Measurements from ENCODE around the gene KMT2C.

The KMT2C gene

DNA sequence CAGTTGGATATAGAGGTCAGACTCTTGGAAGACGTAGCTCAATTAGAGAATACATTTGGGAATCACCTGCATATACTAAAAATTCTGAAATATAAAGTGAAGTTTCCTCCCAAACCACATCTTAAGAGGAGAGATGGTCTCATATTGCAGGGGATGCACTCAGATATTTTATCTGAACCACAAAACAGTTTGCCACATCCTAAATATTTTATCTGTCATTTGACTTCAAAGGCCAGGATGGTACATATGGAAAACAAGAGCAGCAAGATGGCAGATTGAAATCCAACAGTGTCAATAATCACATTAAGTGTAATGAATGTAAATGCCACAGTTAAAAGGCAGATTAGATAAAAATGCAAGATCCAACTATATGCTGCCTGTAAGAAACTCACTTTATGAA is 313.3 kb downstream of the KMT2C start:
- DNase-seq (ENCODE audit: insufficient read length, low spot score) (no peak), FAIRE-seq (no peak)
- TF ChIP-seq TAF1 (IDR thresholded peaks at IDR 0.05; ENCODE audit: low read depth, low read length) (no peak), POLR2AphosphoS5 (IDR thresholded peaks at IDR 0.05; ENCODE audit: low read depth, low read length) (no peak), SPI1 (IDR thresholded peaks at IDR 0.05; ENCODE audit: low read depth, low read length) (no peak), POU2F2 (IDR thresholded peaks at IDR 0.05; ENCODE audit: low read depth, low read length) (no peak), PAX5 (IDR thresholded peaks at IDR 0.05; ENCODE audit: insufficient read depth, low read length, severe bottlenecking) (no peak), POLR2A (IDR thresholded peaks at IDR 0.05; ENCODE audit: low read depth, low read length) (no peak)

DNA sequence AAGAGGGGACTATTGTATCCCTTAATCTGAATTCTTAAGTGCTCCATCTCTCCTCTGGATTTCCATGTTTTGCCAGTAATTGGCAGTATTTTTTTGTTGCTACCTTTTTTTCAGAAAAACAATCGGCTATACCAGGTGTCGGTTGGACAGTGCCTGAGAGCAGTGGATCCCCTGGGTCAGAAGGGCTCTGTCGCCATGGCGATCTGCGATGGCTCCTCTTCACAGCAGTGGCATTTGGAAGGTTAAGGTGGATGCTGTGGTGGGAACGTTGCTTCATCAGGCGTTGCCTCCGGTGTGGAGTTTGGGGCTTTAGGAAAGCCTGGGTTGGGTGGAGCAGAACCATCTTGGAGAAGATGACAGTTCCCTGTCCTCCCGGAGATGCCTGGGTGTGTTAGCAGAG is 314.4 kb downstream of the KMT2C start:
- TF ChIP-seq SPI1 (IDR thresholded peaks at IDR 0.05; ENCODE audit: low read depth, low read length) (no peak), PAX5 (IDR thresholded peaks at IDR 0.05; ENCODE audit: insufficient read depth, low read length, severe bottlenecking) (no peak), TAF1 (IDR thresholded peaks at IDR 0.05; ENCODE audit: low read depth, low read length) (no peak), POU2F2 (IDR thresholded peaks at IDR 0.05; ENCODE audit: low read depth, low read length) (no peak), POLR2A (IDR thresholded peaks at IDR 0.05; ENCODE audit: low read depth, low read length) (no peak), POLR2AphosphoS5 (IDR thresholded peaks at IDR 0.05; ENCODE audit: low read depth, low read length) (no peak)
- no peak for FAIRE-seq

DNA sequence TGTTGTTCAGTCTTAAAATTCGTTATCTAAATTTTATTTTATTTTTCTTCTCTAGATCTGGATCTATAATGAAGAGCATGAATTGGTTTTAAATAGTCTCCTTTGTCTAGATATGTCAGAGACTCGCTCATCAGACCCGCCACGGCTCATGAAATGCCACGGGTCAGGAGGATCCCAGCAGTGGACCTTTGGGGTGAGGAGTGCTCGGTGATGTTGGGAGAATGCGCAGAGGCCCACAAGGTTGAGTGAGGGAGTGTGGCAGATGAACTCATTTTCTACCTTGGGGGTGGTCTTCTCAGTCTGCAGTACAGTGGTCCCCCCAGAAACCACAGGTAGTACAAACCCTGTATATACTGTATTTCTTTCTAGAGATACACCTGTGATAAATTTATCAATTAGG is 315.0 kb downstream of the KMT2C start:
- TF ChIP-seq TAF1 (IDR thresholded peaks at IDR 0.05; ENCODE audit: low read depth, low read length) (no peak), PAX5 (IDR thresholded peaks at IDR 0.05; ENCODE audit: insufficient read depth, low read length, severe bottlenecking) (no peak), POLR2A (IDR thresholded peaks at IDR 0.05; ENCODE audit: low read depth, low read length) (no peak), POLR2AphosphoS5 (IDR thresholded peaks at IDR 0.05; ENCODE audit: low read depth, low read length) (no peak), POU2F2 (IDR thresholded peaks at IDR 0.05; ENCODE audit: low read depth, low read length) (no peak)
- DNase-seq (ENCODE audit: insufficient read length, low spot score) = no peak
- FAIRE-seq = no peak

More for the DNA sequence above, 314.4 kb downstream of the KMT2C start:
- DNase-seq (ENCODE audit: insufficient read length, low spot score) = no peak

DNA sequence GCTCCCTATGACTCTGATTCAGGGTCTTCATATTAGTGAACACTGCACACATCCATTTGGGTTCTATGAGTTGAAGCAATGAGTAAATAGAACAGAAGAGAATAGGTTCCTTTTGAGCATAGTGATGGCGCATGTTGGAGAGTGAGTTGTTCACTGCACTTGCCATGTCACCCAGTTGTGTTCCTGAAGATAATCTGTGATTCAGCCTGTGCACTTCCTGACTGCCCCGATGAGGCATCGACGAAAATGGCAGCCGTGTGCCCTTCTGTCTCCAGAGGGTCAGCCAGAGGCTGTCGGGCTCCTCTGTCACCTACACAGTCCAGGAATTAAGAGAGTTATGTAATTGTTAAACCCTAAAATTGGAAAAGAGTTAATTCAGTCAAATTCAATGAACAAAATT is 315.6 kb downstream of the KMT2C start:
- TF ChIP-seq PAX5 (IDR thresholded peaks at IDR 0.05; ENCODE audit: insufficient read depth, low read length, severe bottlenecking) (no peak), POLR2AphosphoS5 (IDR thresholded peaks at IDR 0.05; ENCODE audit: low read depth, low read length) (no peak), POU2F2 (IDR thresholded peaks at IDR 0.05; ENCODE audit: low read depth, low read length) (no peak), TAF1 (IDR thresholded peaks at IDR 0.05; ENCODE audit: low read depth, low read length) (no peak), SPI1 (IDR thresholded peaks at IDR 0.05; ENCODE audit: low read depth, low read length) (no peak), POLR2A (IDR thresholded peaks at IDR 0.05; ENCODE audit: low read depth, low read length) (no peak)
- FAIRE-seq = no peak
- no peak for DNase-seq (ENCODE audit: insufficient read length, low spot score)

DNA sequence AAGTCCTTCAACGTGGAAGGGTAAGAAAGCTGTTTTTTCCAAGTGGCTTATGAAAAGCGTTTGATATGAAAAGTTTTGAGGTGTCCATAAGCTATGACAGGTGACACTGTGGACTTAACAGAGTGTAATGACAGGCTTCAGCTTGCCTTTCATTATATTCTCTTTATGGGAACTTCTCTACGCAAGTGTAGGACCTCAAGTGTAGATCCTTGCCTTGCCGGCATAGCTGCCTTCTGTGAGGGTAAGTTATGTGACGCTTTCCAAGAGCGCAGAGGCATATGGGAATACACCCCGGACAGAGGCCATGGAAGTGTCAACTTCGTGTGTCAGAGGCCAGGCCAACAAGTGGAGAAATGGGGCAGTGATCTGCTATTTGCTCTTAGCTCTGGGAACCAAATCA is 318.4 kb downstream of the KMT2C start:
- no peak for DNase-seq (ENCODE audit: insufficient read length, low spot score)
- FAIRE-seq = no peak
- no peak for TF ChIP-seq POU2F2 (IDR thresholded peaks at IDR 0.05; ENCODE audit: low read depth, low read length)
- TF ChIP-seq POLR2AphosphoS5 (IDR thresholded peaks at IDR 0.05; ENCODE audit: low read depth, low read length) = no peak
- TF ChIP-seq POLR2A (IDR thresholded peaks at IDR 0.05; ENCODE audit: low read depth, low read length) = no peak
- no peak for TF ChIP-seq SPI1 (IDR thresholded peaks at IDR 0.05; ENCODE audit: low read depth, low read length)
- no peak for TF ChIP-seq TAF1 (IDR thresholded peaks at IDR 0.05; ENCODE audit: low read depth, low read length)
- no peak for TF ChIP-seq PAX5 (IDR thresholded peaks at IDR 0.05; ENCODE audit: insufficient read depth, low read length, severe bottlenecking)

DNA sequence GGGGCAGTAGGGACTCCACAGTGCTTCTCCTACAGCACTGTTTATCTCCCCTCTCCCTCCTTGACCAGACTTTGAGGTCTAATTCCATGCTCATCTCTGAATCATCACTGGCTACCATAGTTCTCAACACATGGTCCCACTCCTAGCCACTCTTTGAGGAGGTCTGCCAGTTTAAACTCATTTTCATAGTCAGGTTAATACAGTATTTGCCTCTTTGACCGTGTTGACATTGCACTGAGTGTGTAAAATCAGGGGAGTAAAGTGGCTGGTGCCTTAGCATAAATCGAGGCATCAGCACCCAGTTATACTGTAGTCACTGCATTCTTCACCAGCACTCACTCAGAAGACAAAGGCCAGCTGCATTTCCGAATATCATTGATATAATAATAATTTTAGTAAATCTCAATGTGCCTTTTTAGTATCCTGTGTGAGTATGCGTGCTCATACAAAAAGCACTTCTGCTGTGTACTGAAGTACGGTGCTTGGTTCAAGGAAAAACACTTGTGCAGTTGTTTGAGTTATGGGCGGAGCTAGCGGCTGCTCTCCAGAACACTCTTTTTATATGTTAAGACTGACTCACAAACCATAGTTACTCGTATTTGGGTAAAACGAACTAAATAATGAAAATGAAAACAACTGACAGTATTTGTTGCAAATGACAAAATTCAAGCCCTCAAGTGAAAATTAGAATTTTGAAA is 320.6 kb downstream of the KMT2C start:
- no peak for TF ChIP-seq SPI1 (IDR thresholded peaks at IDR 0.05; ENCODE audit: low read depth, low read length)
- no peak for TF ChIP-seq TAF1 (IDR thresholded peaks at IDR 0.05; ENCODE audit: low read depth, low read length)
- no peak for TF ChIP-seq POLR2AphosphoS5 (IDR thresholded peaks at IDR 0.05; ENCODE audit: low read depth, low read length)
- TF ChIP-seq PAX5 (IDR thresholded peaks at IDR 0.05; ENCODE audit: insufficient read depth, low read length, severe bottlenecking) = no peak
- TF ChIP-seq POLR2A (IDR thresholded peaks at IDR 0.05; ENCODE audit: low read depth, low read length) = no peak
- no peak for TF ChIP-seq POU2F2 (IDR thresholded peaks at IDR 0.05; ENCODE audit: low read depth, low read length)
- no peak for DNase-seq (ENCODE audit: insufficient read length, low spot score)
- FAIRE-seq = no peak

DNA sequence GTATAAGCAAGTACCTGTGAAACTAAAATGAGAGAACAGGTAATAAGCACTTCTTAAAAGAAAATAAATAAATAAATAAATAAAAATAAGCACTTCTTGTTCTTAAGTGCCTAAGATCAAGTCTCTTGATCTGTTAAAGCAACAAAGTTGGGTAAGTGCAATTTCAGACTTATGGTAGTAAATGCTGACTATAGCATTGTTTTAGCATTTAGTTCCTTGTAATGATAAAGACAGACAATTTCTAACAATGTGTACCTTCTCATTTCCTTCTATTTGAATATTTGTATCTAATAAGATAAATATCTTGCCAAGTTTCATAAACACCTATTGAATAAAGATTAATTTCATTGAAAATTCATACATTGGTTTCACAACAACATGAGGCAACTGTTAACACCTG is 323.0 kb downstream of the KMT2C start:
- FAIRE-seq (no peak), DNase-seq (ENCODE audit: insufficient read length, low spot score) (no peak)
- TF ChIP-seq SPI1 (IDR thresholded peaks at IDR 0.05; ENCODE audit: low read depth, low read length) (no peak), PAX5 (IDR thresholded peaks at IDR 0.05; ENCODE audit: insufficient read depth, low read length, severe bottlenecking) (no peak), POLR2AphosphoS5 (IDR thresholded peaks at IDR 0.05; ENCODE audit: low read depth, low read length) (no peak), TAF1 (IDR thresholded peaks at IDR 0.05; ENCODE audit: low read depth, low read length) (no peak), POU2F2 (IDR thresholded peaks at IDR 0.05; ENCODE audit: low read depth, low read length) (no peak), POLR2A (IDR thresholded peaks at IDR 0.05; ENCODE audit: low read depth, low read length) (no peak)

DNA sequence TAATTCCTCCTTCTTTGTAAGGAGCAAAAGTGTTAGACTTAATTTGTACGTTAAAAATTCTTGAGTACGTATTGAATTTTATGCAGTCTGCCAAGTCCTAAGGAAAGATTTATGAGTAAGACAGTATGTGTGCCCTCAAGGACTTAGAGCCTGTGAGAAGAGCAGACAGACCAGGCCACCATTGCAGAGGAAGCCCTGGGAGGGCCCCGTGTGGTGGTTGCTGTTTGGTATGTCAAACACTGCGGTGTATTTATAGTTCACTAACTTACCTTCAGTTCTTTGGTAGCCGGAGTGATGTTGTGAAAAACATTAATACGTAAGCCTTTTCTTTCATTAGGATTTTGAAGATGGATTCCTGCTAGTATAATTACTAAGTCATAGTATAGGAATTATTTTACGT is 327.4 kb downstream of the KMT2C start:
- TF ChIP-seq POLR2A (IDR thresholded peaks at IDR 0.05; ENCODE audit: low read depth, low read length) (no peak), POU2F2 (IDR thresholded peaks at IDR 0.05; ENCODE audit: low read depth, low read length) (no peak), SPI1 (IDR thresholded peaks at IDR 0.05; ENCODE audit: low read depth, low read length) (no peak), POLR2AphosphoS5 (IDR thresholded peaks at IDR 0.05; ENCODE audit: low read depth, low read length) (no peak), PAX5 (IDR thresholded peaks at IDR 0.05; ENCODE audit: insufficient read depth, low read length, severe bottlenecking) (no peak), TAF1 (IDR thresholded peaks at IDR 0.05; ENCODE audit: low read depth, low read length) (no peak)
- FAIRE-seq = no peak
- no peak for DNase-seq (ENCODE audit: insufficient read length, low spot score)

DNA sequence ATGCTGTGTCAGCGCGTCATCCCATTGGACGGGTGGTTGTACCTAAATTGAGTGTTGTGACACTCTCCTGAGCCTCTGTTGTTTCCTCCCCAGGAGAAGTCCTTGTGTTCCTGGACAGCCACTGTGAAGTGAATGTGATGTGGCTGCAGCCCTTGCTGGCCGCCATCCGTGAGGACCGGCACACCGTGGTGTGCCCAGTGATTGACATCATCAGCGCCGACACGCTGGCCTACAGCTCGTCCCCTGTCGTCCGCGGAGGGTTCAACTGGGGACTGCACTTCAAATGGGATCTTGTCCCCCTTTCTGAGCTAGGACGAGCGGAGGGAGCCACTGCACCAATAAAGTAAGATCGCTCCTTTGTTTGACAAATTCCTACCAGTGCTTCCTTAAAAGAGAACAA is 327.9 kb downstream of the KMT2C start:
- no peak for FAIRE-seq
- TF ChIP-seq SPI1 (IDR thresholded peaks at IDR 0.05; ENCODE audit: low read depth, low read length) (no peak), POU2F2 (IDR thresholded peaks at IDR 0.05; ENCODE audit: low read depth, low read length) (no peak)

DNA sequence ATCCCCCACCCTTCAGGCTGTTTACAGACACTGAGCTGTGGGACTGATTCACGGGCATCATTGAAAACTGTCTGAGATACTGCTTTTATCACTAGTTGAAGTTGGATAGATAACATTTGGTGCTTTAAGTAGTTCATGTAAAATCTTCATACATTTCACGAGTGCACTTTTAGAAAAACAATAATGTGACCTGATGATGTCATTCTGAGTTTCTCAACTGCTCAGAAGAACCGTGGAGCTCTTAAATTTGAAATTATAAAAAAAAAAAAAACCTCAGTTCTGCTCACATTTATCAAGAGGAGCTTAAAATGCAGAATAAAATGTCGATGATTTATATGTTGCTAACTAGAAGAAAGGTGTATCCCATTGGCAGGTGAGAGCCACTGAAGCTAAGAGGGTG is 328.8 kb downstream of the KMT2C start:
- no peak for DNase-seq (ENCODE audit: insufficient read length, low spot score)
- FAIRE-seq = no peak
- TF ChIP-seq SPI1 (IDR thresholded peaks at IDR 0.05; ENCODE audit: low read depth, low read length) (no peak), POU2F2 (IDR thresholded peaks at IDR 0.05; ENCODE audit: low read depth, low read length) (no peak), PAX5 (IDR thresholded peaks at IDR 0.05; ENCODE audit: insufficient read depth, low read length, severe bottlenecking) (no peak), TAF1 (IDR thresholded peaks at IDR 0.05; ENCODE audit: low read depth, low read length) (no peak), POLR2A (IDR thresholded peaks at IDR 0.05; ENCODE audit: low read depth, low read length) (no peak), POLR2AphosphoS5 (IDR thresholded peaks at IDR 0.05; ENCODE audit: low read depth, low read length) (no peak)

More for the DNA sequence above, 327.9 kb downstream of the KMT2C start:
- DNase-seq (ENCODE audit: insufficient read length, low spot score) = no peak

All from GM12891 (cell line).